HepG2 (cell line): ENCODE results near the gene UMPS. TPM values are rescaled to one million over a fixed set of nuclear protein-coding genes. Genes with fewer than 3 reads are reported as not detected.

Experiments
- ERF ChIP-seq: IDR thresholded peaks from 2 replicates; pipeline ENCODE4 v1.6.1; 2018; ENCODE audit warnings: missing biosample characterization, missing genetic modification reagents
- GZF1 ChIP-seq: sonication (generic); formaldehyde crosslinking; IDR thresholded peaks from 2 replicates; pipeline ENCODE4 v1.5.1; 2020; ENCODE audit warnings: mild to moderate bottlenecking, missing genetic modification reagents
- IRF2 ChIP-seq: IDR thresholded peaks from 2 replicates; pipeline ENCODE4 v1.6.1; 2018; ENCODE audit warnings: missing genetic modification reagents, missing compliant biosample characterization
- LCORL ChIP-seq, 2 experiments: fragments of 450-650 bp in 1 of 2; sonication (generic) in 1 of 2; formaldehyde crosslinking in 1 of 2; IDR thresholded peaks; 2 replicates each; pipeline versions ENCODE4 v1.5.0 to v1.6.1; 2017 to 2020; ENCODE audit warnings: antibody characterized with exemption in 1 of 2, missing genetic modification reagents in 1 of 2
- MED1 ChIP-seq: sonication (generic); formaldehyde crosslinking; IDR thresholded peaks from 2 replicates; pipeline ENCODE4 v1.4.0; 2020; ENCODE audit warnings: missing genetic modification reagents
- PCBP1 ChIP-seq: fragments of 200-400 bp; formaldehyde crosslinking; IDR thresholded peaks from 2 replicates; pipeline ENCODE4 v1.6.1; 2017; ENCODE audit warnings: mild to moderate bottlenecking, low read depth, low read length, borderline replicate concordance
- PITX1 ChIP-seq: sonication (generic); formaldehyde crosslinking; IDR thresholded peaks from 2 replicates; pipeline ENCODE4 v1.5.1; 2020; ENCODE audit warnings: mild to moderate bottlenecking, missing genetic modification reagents
- RBFOX2 ChIP-seq: fragments of 200-400 bp; formaldehyde crosslinking; IDR thresholded peaks from 2 replicates; pipeline ENCODE4 v1.6.1; 2017; ENCODE audit warnings: low read depth, mild to moderate bottlenecking, low read length
- SAP130 ChIP-seq: IDR thresholded peaks from 2 replicates; pipeline ENCODE4 v1.6.1; 2016; ENCODE audit warnings: low read depth
- SOX6 ChIP-seq, 2 experiments: fragments of 450-650 bp in 1 of 2; sonication (generic) in 1 of 2; formaldehyde crosslinking in 1 of 2; IDR thresholded peaks; 2 replicates each; pipeline versions ENCODE4 v1.4.0 to v1.6.1; 2017 to 2020; ENCODE audit warnings: antibody characterized with exemption in 1 of 2, mild to moderate bottlenecking in 1 of 2, missing genetic modification reagents in 1 of 2
- SP140L ChIP-seq: sonication (generic); formaldehyde crosslinking; IDR thresholded peaks from 2 replicates; pipeline ENCODE4 v1.4.0; 2020; ENCODE audit warnings: missing genetic modification reagents, borderline replicate concordance
- YY1 ChIP-seq: IDR thresholded peaks from 2 replicates; pipeline ENCODE4 v1.6.1; 2011; ENCODE audit warnings: low read length, low read depth, moderate library complexity, mild to moderate bottlenecking; ENCODE audit not compliant: insufficient read depth, insufficient replicate concordance
- ZBTB46 ChIP-seq: sonication (generic); formaldehyde crosslinking; IDR thresholded peaks from 2 replicates; pipeline ENCODE4 v1.4.0; 2020; ENCODE audit warnings: mild to moderate bottlenecking, missing genetic modification reagents, borderline replicate concordance
- ZNF121 ChIP-seq: sonication (generic); formaldehyde crosslinking; IDR thresholded peaks from 2 replicates; pipeline ENCODE4 v1.5.0; 2020; ENCODE audit warnings: mild to moderate bottlenecking, missing genetic modification reagents
- ZNF142 ChIP-seq: sonication (generic); formaldehyde crosslinking; IDR thresholded peaks from 2 replicates; pipeline ENCODE4 v1.4.0; 2020; ENCODE audit warnings: missing genetic modification reagents
- ZNF260 ChIP-seq: sonication (generic); formaldehyde crosslinking; IDR thresholded peaks from 2 replicates; pipeline ENCODE4 v1.4.0; 2020; ENCODE audit warnings: missing genetic modification reagents, low read depth, mild to moderate bottlenecking, borderline replicate concordance
- ZNF263 ChIP-seq: sonication (generic); formaldehyde crosslinking; IDR thresholded peaks from 2 replicates; pipeline ENCODE4 v1.4.0; 2020; ENCODE audit warnings: missing genetic modification reagents
- ZNF616 ChIP-seq: sonication (generic); formaldehyde crosslinking; IDR thresholded peaks from 2 replicates; pipeline ENCODE4 v1.5.0; 2020; ENCODE audit warnings: low read depth, mild to moderate bottlenecking, missing genetic modification reagents
- polyA plus RNA-seq, 8 experiments: library from polyadenylated mRNA; depleted of rRNA in 3 of 8; stranded (reverse) in 7 of 8; unstranded in 1 of 8; fragments of >200 nt; fragmentation: Illumina TruSeq in 4 of 8; extraction: Trizol in 4 of 8; gene quantifications; 2 replicates each; pipeline versions ENCODE4 v1.2.1 to v1.2.3, GENCODE V29; 2011 to 2016; ENCODE audit warnings: low read depth in 4 of 8, missing spikeins in 1 of 8, mixed read lengths in 1 of 8; ENCODE audit not compliant: insufficient read depth in 1 of 8
- total RNA-seq, 5 experiments: library from RNA; depleted of rRNA; stranded (reverse); fragments of >200 nt; fragmentation: Illumina TruSeq; extraction: Trizol; gene quantifications; 2 replicates each; pipeline ENCODE4 v1.2.3, GENCODE V29; 2016; ENCODE audit warnings: low read depth in 1 of 5

UMPS gene
- total and polyA plus RNA-seq, 2 of the 13 experiments (the other 11 are each of a cell fraction or from before 2014, with no cell fraction given), result 52.7 to 74.2 TPM

DNA sequence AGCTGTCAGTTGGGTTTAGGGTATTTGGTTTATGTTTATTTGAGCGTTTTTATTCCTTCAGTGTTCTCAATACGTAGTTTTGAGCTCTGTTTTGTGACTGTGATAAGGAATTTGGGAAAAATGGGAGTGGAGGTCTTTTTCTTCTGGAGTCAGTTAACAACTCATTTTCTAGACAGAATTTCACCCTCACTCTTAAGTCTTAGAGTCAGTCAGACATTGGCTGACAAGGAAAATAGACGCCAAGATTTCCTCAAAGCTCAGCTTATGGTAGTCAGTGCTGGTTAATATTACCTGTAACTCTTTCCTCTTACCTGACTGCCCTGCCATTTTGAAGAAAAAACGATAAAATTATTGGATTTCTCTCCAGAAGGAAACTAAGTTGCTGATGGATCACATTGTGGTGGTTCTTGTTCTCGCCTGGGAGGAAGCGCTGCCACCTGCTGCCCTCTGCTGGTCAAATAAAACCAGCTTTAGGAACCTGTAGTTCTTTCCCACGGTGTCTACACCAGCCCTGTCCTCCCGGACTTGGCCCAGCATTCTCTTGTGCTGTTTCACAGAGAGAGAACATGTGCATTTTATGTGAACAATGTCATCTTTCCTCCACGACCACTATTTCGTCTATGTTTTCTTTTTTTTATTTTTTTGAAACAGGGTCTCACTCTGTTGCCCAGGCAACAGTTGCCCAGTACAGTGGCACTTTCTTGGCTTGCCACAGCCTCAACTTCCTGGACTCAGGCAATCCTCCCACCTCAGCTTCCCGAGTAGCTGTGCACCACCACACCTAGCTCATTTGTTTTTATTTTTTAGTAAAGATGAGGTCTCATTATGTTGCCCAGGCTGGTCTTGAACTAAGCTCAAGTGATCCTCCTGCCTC lies 41.4 kb upstream of the UMPS start (continued):
- peak; percentile 77; the same call in 1 of the 2 replicates for TF ChIP-seq ZNF121
- no peak for TF ChIP-seq PCBP1
- TF ChIP-seq IRF2 (CRISPR knock-in tag), result peak; percentile 65
- no peak for TF ChIP-seq ZNF260 (CRISPR knock-in tag)
- no peak for TF ChIP-seq ZBTB46 (CRISPR knock-in tag)
- peak; percentile 66; the same call in 1 of the 2 replicates for TF ChIP-seq MED1 (CRISPR knock-in tag)
- no peak for TF ChIP-seq LCORL (IDR thresholded peaks at IDR 0.05)
- peak; percentile 21; the same call in 1 of the 2 replicates for TF ChIP-seq LCORL (CRISPR knock-in tag; IDR thresholded peaks at IDR 0.05)
- peak; percentile 43; the same call in 1 of the 2 replicates for TF ChIP-seq ERF (CRISPR knock-in tag)
- no peak for TF ChIP-seq RBFOX2
- peak; percentile 41; the same call in 1 of the 2 replicates for TF ChIP-seq SAP130 (CRISPR knock-in tag)
- 0 out of 2 replicates have a peak, but pooled peaks have one; percentile 53 for TF ChIP-seq ZNF142
- no peak for TF ChIP-seq ZNF263
- TF ChIP-seq YY1, result peak; percentile 15
- no peak for TF ChIP-seq GZF1 (CRISPR knock-in tag)
- no peak for TF ChIP-seq SP140L (CRISPR knock-in tag)
- TF ChIP-seq SOX6 (IDR thresholded peaks at IDR 0.05), result no peak
- TF ChIP-seq SOX6 (CRISPR knock-in tag; IDR thresholded peaks at IDR 0.05), result no peak
- no peak for TF ChIP-seq ZNF616 (CRISPR knock-in tag)
- peak; percentile 29; the same call in 1 of the 2 replicates for TF ChIP-seq PITX1
